OCI-LY3 (cell line): ENCODE data around the gene APPL2.

Source experiments
- EZH2phosphoT487 ChIP-seq: fragments of 200-600 bp; shearing (Covaris generic); IDR thresholded peaks from 2 replicates; pipeline ENCODE4 v1.6.1; 2018; ENCODE audit warnings: antibody characterized with exemption, mixed run types, low read depth
- TF ChIP-seq, protein P1 (sequence below): fragments of 200-600, 300-600 bp; sonication (generic); IDR thresholded peaks from 2 replicates; pipeline ENCODE4 v1.5.1; 2014; ENCODE audit warnings: antibody characterized with exemption, low read length, low read depth

DNA sequence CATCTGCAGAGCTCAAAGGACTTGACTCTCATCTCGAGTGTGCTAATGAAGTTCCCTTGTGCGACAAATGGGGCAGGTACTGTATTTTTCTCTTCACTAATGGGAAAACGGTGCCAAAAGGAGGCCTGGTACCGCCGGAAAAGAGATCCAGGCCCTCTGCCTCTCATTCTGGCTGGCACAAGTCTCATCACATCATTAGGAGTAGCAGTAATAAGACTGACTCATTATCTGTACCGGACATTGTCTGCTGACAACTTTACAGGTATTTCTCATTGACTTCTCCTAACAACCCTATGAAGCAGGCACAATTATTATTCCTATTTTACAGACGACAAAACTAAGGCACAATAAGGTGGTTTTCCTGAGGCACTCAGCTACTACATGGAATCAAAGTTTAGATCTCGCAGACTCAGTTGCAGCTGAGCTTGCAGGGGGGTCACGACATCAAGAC, 668 bp downstream of the APPL2 start:
- TF ChIP-seq, protein P1, sequence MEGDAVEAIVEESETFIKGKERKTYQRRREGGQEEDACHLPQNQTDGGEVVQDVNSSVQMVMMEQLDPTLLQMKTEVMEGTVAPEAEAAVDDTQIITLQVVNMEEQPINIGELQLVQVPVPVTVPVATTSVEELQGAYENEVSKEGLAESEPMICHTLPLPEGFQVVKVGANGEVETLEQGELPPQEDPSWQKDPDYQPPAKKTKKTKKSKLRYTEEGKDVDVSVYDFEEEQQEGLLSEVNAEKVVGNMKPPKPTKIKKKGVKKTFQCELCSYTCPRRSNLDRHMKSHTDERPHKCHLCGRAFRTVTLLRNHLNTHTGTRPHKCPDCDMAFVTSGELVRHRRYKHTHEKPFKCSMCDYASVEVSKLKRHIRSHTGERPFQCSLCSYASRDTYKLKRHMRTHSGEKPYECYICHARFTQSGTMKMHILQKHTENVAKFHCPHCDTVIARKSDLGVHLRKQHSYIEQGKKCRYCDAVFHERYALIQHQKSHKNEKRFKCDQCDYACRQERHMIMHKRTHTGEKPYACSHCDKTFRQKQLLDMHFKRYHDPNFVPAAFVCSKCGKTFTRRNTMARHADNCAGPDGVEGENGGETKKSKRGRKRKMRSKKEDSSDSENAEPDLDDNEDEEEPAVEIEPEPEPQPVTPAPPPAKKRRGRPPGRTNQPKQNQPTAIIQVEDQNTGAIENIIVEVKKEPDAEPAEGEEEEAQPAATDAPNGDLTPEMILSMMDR: no peak
- TF ChIP-seq EZH2phosphoT487: no peak
